Astrocyte (in vitro differentiated cells and primary cell): ENCODE results near the gene BBOX1.

Experiments
- EZH2 ChIP-seq: IDR thresholded peaks from 2 replicates; pipeline ENCODE4 v1.6.1; 2012; ENCODE audit warnings: mild to moderate bottlenecking, low read length, inconsistent platforms; ENCODE audit not compliant: insufficient read depth
- TF ChIP-seq, protein P1 (sequence below): IDR thresholded peaks from 2 replicates; pipeline ENCODE4 v1.5.1; 2011; ENCODE audit warnings: low read depth, mild to moderate bottlenecking, inconsistent platforms, low read length, moderate library complexity; ENCODE audit not compliant: insufficient read depth

GRCh38 chr11:27039873-27040272, 742 bp upstream of the BBOX1 start:
- TF ChIP-seq, protein P1, sequence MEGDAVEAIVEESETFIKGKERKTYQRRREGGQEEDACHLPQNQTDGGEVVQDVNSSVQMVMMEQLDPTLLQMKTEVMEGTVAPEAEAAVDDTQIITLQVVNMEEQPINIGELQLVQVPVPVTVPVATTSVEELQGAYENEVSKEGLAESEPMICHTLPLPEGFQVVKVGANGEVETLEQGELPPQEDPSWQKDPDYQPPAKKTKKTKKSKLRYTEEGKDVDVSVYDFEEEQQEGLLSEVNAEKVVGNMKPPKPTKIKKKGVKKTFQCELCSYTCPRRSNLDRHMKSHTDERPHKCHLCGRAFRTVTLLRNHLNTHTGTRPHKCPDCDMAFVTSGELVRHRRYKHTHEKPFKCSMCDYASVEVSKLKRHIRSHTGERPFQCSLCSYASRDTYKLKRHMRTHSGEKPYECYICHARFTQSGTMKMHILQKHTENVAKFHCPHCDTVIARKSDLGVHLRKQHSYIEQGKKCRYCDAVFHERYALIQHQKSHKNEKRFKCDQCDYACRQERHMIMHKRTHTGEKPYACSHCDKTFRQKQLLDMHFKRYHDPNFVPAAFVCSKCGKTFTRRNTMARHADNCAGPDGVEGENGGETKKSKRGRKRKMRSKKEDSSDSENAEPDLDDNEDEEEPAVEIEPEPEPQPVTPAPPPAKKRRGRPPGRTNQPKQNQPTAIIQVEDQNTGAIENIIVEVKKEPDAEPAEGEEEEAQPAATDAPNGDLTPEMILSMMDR, result no peak
- TF ChIP-seq EZH2, result no peak
